K562 (cell line): ENCODE results near the gene CBX2. TPM values are rescaled to one million over a fixed set of nuclear protein-coding genes. Genes with fewer than 3 reads are reported as not detected.

ENCODE experiments used
- ATAC-seq: fragments of 200-7000 bp; cut with Tn5 transposase; 3 replicates; pipeline ENCODE4 v1.9.1; 2020; ENCODE audit warnings: moderate library complexity
- BruUV-seq: library from RNA; stranded (reverse); fragments of 400-500 nt; replicated peaks from 2 replicates; lab custom pipeline; 2021; lab: Mats Ljungman, UMichigan
- CTCF ChIA-PET: fragments of 300-600 bp; formaldehyde crosslinking; extraction: SDS; loops from one replicate; lab custom pipeline; 2021; ENCODE audit warnings: low intra/inter-chr PET ratio; lab: Yijun Ruan, JAX
- POLR2A ChIA-PET: fragments of 300-600, 350-650 bp; sonication (Branson Sonifier 250); formaldehyde crosslinking; extraction: SDS; loops from one replicate; lab custom pipeline; 2021; ENCODE audit warnings: antibody characterized with exemption, inconsistent platforms; lab: Yijun Ruan, JAX
- DNase-seq, 4 experiments: peaks; one replicate each; pipeline versions ENCODE4 v3.0.0 to v3.0.0-alpha.2; 2011 to 2018; ENCODE audit warnings: low spot score in 3 of 4, mixed read lengths in 3 of 4; ENCODE audit errors: extremely low read depth in 1 of 4
- FAIRE-seq: peaks from 2 replicates; lab custom pipeline; 2011; peaks lifted over from hg19 to GRCh38; lab: Jason Lieb, UNC
- H2AFZ ChIP-seq: 2 replicates; pipeline ENCODE4 v1.6.0; 2011; ENCODE audit warnings: low read depth, low read length, control low read depth, inconsistent platforms
- H3K27ac ChIP-seq: fragments of 200-600 bp; 3 replicates; pipeline ENCODE4 v1.8.0; 2011; ENCODE audit warnings: low read depth, mild to moderate bottlenecking, control low read depth, inconsistent platforms, low read length, moderate library complexity, mixed read lengths; ENCODE audit errors: extremely low read depth
- H3K27me3 ChIP-seq, 2 experiments: fragments of 300-600 bp in 1 of 2; 2 replicates in 1 of 2; 3 replicates in 1 of 2; pipeline versions ENCODE4 v1.6.0 to v1.8.0; 2011; ENCODE audit warnings: inconsistent platforms in 2 of 2, low read length in 2 of 2, mild to moderate bottlenecking in 1 of 2, mixed read lengths in 1 of 2, moderate library complexity in 1 of 2; ENCODE audit not compliant: control insufficient read depth in 2 of 2, insufficient read depth in 2 of 2
- H3K36me3 ChIP-seq: fragments of 300-600 bp; 3 replicates; pipeline ENCODE4 v1.8.0; 2011; ENCODE audit warnings: mild to moderate bottlenecking, low read length, inconsistent platforms; ENCODE audit not compliant: control insufficient read depth, insufficient read depth
- H3K4me1 ChIP-seq, 2 experiments: fragments of 200-600 bp in 1 of 2; replicated peaks in 1 of 2; 2 replicates in 1 of 2; 3 replicates in 1 of 2; pipeline versions ENCODE4 v1.5.1 to v1.8.0; 2011; ENCODE audit warnings: inconsistent platforms in 2 of 2, low read length in 2 of 2, mild to moderate bottlenecking in 1 of 2, mixed read lengths in 1 of 2, moderate library complexity in 1 of 2; ENCODE audit not compliant: control insufficient read depth in 2 of 2, insufficient read depth in 2 of 2
- H3K4me2 ChIP-seq: 2 replicates; pipeline ENCODE4 v1.6.1; 2011; ENCODE audit warnings: low read length, control low read depth, inconsistent platforms, mixed read lengths; ENCODE audit not compliant: insufficient read depth
- H3K4me3 ChIP-seq: fragments of 200-600 bp; sonication (generic), shearing (Covaris generic); 2 replicates; pipeline ENCODE4 v1.5.1; 2016; ENCODE audit warnings: control low read depth, inconsistent platforms
- H3K79me2 ChIP-seq: fragments of 200-600 bp; 3 replicates; pipeline ENCODE4 v1.8.0; 2011; ENCODE audit warnings: low read length, inconsistent platforms; ENCODE audit not compliant: control insufficient read depth, insufficient read depth
- H3K9ac ChIP-seq, 2 experiments: 2 replicates each; pipeline versions ENCODE4 v1.6.0 to v1.6.1; 2011; ENCODE audit warnings: low read depth in 2 of 2, low read length in 2 of 2, control low read depth in 1 of 2, inconsistent platforms in 1 of 2, mild to moderate bottlenecking in 1 of 2, mixed read lengths in 1 of 2; ENCODE audit not compliant: insufficient read depth in 1 of 2
- H3K9me1 ChIP-seq: one replicate; pipeline ENCODE4 v1.6.0; 2011; ENCODE audit warnings: inconsistent platforms, mild to moderate bottlenecking, low read length, moderate library complexity; ENCODE audit not compliant: control insufficient read depth, insufficient read depth
- H3K9me3 ChIP-seq: replicated peaks from 2 replicates; pipeline ENCODE4 v1.5.1; 2011; ENCODE audit warnings: low read depth, low read length, inconsistent platforms; ENCODE audit not compliant: control insufficient read depth, insufficient read depth
- H4K20me1 ChIP-seq: replicated peaks from 2 replicates; pipeline ENCODE4 v1.6.1; 2011; ENCODE audit warnings: low read length, inconsistent platforms, mixed read lengths; ENCODE audit not compliant: control insufficient read depth, insufficient read depth
- BHLHE40 ChIP-seq: IDR thresholded peaks from 2 replicates; pipeline ENCODE4 v1.6.1; 2011; ENCODE audit warnings: low read length, improper control_type of control experiment
- FUS ChIP-seq: fragments of 200-400 bp; formaldehyde crosslinking; optimal IDR thresholded peaks from 2 replicates; pipeline ENCODE3; 2017; ENCODE audit warnings: low read depth, low read length
- TCF3 ChIP-seq: sonication (generic); formaldehyde crosslinking; IDR thresholded peaks from 2 replicates; pipeline ENCODE4 v1.4.0; 2020; ENCODE audit warnings: mild to moderate bottlenecking, missing genetic modification reagents
- WGBS: fragments of 100-300 bp; shearing (Covaris generic); methylation state at CpG from one replicate; pipeline ENCODE4 v1.1.6; 2016; ENCODE audit warnings: low coverage, mixed read lengths; ENCODE audit not compliant: insufficient coverage; ENCODE audit errors: missing lambda C conversion rate; 5-methylcytosine and 5-hydroxymethylcytosine counted together
- in situ Hi-C: fragments of 300-500 bp; cut with MboI; formaldehyde crosslinking; loops from 4 replicates; pipeline ENCODE4 v1.15.0; 2018; ENCODE audit warnings: inconsistent platforms, mixed read lengths
- intact Hi-C: fragments of 100-400 bp; cut with micrococcal nuclease; formaldehyde crosslinking; loops from 2 replicates; pipeline ENCODE4 v1.14.2; 2022
- polyA plus RNA-seq, 8 experiments: library from polyadenylated mRNA; depleted of rRNA in 4 of 8; stranded (reverse) in 5 of 8; unstranded in 3 of 8; fragments of >200 nt; fragmentation: Nextera tagmentation in 2 of 8; fragmentation: Illumina TruSeq in 1 of 8; extraction: Ambion mirVana in 2 of 8; extraction: Trizol in 1 of 8; gene quantifications; 2 replicates each; pipeline versions ENCODE4 v1.2.1 to v1.2.3, GENCODE V29; 2011 to 2014; ENCODE audit warnings: inconsistent platforms in 1 of 8, missing spikeins in 1 of 8
- total RNA-seq, 7 experiments: library from RNA; depleted of rRNA in 6 of 7; stranded (reverse); fragments of >200 nt in 6 of 7; fragmentation: Illumina TruSeq in 2 of 7; extraction: Trizol in 2 of 7; gene quantifications; 2 replicates each; pipeline versions ENCODE4 v1.2.1 to v1.2.3, GENCODE V29; 2011 to 2021; ENCODE audit warnings: low replicate concordance in 1 of 7
- TF ChIP-seq, protein P1 (sequence below): fragments of 450-650 bp; IDR thresholded peaks from 2 replicates; pipeline ENCODE4 v1.6.1; 2016; ENCODE audit warnings: low read depth
- TF ChIP-seq, protein P2 (sequence below): sonication (generic); formaldehyde crosslinking; IDR thresholded peaks from 2 replicates; pipeline ENCODE4 v1.8.0; 2022; ENCODE audit warnings: missing genetic modification reagents, mild to moderate bottlenecking, moderate library complexity, borderline replicate concordance
- TF ChIP-seq, protein P3 (sequence below), 2 experiments: IDR thresholded peaks; 2 replicates each; pipeline ENCODE4 v1.6.1; 2011; ENCODE audit warnings: borderline replicate concordance in 1 of 2, control low read depth in 1 of 2, low read depth in 1 of 2, low read length in 1 of 2, mild to moderate bottlenecking in 1 of 2, mixed read lengths in 1 of 2, moderate library complexity in 1 of 2; ENCODE audit not compliant: insufficient read depth in 1 of 2, insufficient read length in 1 of 2, poor library complexity in 1 of 2, severe bottlenecking in 1 of 2; ENCODE audit errors: extremely low read depth in 1 of 2

The CBX2 gene
- total and polyA plus RNA-seq, 9 of the 15 experiments (the other 6 are each of a cell fraction or from before 2014, with no cell fraction given) = 0.66 to 26.9 (median 13.9) TPM

DNA sequence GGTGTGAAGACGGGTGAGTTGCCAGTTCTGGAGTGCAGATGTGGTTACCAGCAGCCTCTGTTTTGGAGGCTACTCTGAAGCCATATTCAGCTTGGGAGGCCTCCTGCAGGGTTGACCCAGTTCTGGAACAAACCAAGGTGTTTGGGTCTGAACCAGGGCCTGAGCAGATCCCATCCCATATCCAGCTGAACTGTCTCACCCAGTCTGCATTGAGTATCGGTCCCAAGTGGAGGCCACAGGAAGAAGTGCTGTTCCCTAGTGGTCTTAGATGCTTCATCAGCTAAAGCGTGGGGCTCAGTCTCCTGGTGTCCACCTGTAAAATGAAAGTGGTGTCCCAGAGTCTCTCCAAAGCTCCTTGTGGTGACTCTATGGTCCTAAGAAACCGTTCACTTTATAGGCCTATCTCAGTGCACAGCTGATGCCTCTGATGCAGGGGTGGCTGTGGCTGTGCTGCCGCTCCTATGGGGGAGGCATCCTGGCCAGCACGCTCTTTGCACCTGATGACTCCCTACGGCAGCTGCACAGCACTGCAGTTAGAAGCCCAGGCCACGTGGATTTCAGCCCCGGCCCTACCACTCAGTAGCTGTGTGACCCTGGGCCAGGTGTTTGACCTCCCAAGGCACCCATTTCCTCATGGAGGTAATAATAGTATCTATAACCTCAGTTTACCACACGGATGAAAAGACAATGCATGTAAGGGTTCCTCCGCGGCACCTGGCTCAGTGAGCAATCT is 40.2 kb downstream of the CBX2 start:
- POLR2A ChIA-PET = interaction anchor here (0.6 to 18.8 kb wide), 6 partner anchors 10 to 1201 kb away, joined by 3 to 386 read pairs (median 4); partner anchors contain the start of genes CBX4 and CBX8
- WGBS = 44% methylated on average over 12 of the region's 12 CpGs
- H4K20me1 ChIP-seq = no peaks in the 10 kb centered on the region
- H3K9ac ChIP-seq = peak overlapping the region; percentile 3 to 78; a peak in 2 of 4 replicates
- H3K36me3 ChIP-seq = no peaks in the 10 kb centered on the region
- peaks cover 41 to 67% of the 10 kb centered on the region in 2 experiments for H3K4me1 ChIP-seq
- no peaks in the 10 kb centered on the region for H3K9me3 ChIP-seq
- FAIRE-seq (peak; percentile 55), ATAC-seq (peak; percentile 73), DNase-seq (peak in 1 of 4 experiments; percentile 62)
- CTCF ChIA-PET = no interaction called here
- no TSS peak for BruUV-seq
- H3K79me2 ChIP-seq = no peaks in the 10 kb centered on the region
- no peaks in the 10 kb centered on the region for H3K9me1 ChIP-seq
- peak overlapping the region; percentile 16; the same call in 2 of the 3 replicates for H3K27ac ChIP-seq
- in situ Hi-C loops (no loop called here), intact Hi-C loops (no loop called here)
- H3K27me3 ChIP-seq = no peaks in the 10 kb centered on the region
- no peak overlapping the region; the same call in 1 of the 2 replicates for H3K4me2 ChIP-seq
- no peak overlapping the region for H3K4me3 ChIP-seq
- peak overlapping the region; percentile 17; the same call in 1 of the 2 replicates for H2AFZ ChIP-seq
- TF ChIP-seq, protein P1, sequence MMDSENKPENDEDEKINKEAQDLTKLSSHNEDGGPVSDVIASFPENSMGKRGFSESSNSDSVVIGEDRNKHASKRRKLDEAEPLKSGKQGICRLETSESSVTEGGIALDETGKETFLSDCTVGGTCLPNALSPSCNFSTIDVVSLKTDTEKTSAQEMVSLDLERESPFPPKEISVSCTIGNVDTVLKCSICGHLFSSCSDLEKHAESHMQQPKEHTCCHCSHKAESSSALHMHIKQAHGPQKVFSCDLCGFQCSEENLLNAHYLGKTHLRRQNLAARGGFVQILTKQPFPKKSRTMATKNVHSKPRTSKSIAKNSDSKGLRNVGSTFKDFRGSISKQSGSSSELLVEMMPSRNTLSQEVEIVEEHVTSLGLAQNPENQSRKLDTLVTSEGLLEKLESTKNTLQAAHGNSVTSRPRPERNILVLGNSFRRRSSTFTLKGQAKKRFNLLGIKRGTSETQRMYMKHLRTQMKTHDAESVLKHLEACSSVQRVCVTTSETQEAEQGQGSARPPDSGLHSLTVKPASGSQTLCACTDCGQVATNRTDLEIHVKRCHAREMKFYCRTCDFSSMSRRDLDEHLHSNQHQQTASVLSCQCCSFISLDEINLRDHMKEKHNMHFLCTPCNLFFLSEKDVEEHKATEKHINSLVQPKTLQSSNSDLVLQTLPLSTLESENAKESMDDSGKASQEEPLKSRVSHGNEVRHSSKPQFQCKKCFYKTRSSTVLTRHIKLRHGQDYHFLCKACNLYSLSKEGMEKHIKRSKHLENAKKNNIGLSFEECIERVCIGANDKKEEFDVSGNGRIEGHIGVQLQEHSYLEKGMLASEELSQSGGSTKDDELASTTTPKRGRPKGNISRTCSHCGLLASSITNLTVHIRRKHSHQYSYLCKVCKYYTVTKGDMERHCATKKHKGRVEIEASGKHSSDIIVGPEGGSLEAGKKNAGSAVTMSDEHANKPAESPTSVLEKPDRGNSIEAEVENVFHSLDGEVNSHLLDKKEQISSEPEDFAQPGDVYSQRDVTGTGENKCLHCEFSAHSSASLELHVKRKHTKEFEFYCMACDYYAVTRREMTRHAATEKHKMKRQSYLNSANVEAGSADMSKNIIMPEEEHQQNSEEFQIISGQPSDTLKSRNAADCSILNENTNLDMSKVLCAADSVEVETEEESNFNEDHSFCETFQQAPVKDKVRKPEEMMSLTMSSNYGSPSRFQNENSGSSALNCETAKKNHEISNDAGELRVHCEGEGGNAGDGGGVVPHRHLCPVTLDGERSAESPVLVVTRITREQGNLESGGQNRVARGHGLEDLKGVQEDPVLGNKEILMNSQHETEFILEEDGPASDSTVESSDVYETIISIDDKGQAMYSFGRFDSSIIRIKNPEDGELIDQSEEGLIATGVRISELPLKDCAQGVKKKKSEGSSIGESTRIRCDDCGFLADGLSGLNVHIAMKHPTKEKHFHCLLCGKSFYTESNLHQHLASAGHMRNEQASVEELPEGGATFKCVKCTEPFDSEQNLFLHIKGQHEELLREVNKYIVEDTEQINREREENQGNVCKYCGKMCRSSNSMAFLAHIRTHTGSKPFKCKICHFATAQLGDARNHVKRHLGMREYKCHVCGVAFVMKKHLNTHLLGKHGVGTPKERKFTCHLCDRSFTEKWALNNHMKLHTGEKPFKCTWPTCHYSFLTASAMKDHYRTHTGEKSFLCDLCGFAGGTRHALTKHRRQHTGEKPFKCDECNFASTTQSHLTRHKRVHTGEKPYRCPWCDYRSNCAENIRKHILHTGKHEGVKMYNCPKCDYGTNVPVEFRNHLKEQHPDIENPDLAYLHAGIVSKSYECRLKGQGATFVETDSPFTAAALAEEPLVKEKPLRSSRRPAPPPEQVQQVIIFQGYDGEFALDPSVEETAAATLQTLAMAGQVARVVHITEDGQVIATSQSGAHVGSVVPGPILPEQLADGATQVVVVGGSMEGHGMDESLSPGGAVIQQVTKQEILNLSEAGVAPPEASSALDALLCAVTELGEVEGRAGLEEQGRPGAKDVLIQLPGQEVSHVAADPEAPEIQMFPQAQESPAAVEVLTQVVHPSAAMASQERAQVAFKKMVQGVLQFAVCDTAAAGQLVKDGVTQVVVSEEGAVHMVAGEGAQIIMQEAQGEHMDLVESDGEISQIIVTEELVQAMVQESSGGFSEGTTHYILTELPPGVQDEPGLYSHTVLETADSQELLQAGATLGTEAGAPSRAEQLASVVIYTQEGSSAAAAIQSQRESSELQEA = peak; percentile 59
- peak; percentile 62; the same call in 1 of the 2 replicates for TF ChIP-seq BHLHE40
- TF ChIP-seq, protein P2, sequence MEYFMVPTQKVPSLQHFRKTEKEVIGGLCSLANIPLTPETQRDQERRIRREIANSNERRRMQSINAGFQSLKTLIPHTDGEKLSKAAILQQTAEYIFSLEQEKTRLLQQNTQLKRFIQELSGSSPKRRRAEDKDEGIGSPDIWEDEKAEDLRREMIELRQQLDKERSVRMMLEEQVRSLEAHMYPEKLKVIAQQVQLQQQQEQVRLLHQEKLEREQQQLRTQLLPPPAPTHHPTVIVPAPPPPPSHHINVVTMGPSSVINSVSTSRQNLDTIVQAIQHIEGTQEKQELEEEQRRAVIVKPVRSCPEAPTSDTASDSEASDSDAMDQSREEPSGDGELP (CRISPR knock-in tag) = peak; percentile 55; the same call in 1 of the 2 replicates
- TF ChIP-seq FUS = no peak
- no peak for TF ChIP-seq TCF3
- TF ChIP-seq, protein P3, sequence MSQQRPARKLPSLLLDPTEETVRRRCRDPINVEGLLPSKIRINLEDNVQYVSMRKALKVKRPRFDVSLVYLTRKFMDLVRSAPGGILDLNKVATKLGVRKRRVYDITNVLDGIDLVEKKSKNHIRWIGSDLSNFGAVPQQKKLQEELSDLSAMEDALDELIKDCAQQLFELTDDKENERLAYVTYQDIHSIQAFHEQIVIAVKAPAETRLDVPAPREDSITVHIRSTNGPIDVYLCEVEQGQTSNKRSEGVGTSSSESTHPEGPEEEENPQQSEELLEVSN (IDR thresholded peaks at IDR 0.05; ENCODE audit: borderline replicate concordance in 1 of 2, extremely low read depth in 1 of 2, insufficient read depth in 1 of 2, insufficient read length in 1 of 2, low read depth in 1 of 2, low read length in 1 of 2, poor library complexity in 1 of 2, severe bottlenecking in 1 of 2) = peak in 1 of 2 experiments; percentile 64
